Peyer's patch (tissue), 4 donors: ENCODE results near the gene ARHGEF4. TPM values are rescaled to one million over a fixed set of nuclear protein-coding genes. Genes with fewer than 3 reads are reported as not detected.

Experiments
- DNase-seq, 3 donors: peaks; one replicate each; pipeline ENCODE4 v3.0.0-alpha.2; 2017 to 2019
- H3K27ac ChIP-seq, 4 donors: fragments of 200-600 bp; sonication (generic); one replicate each; pipeline ENCODE4 v1.5.1; 2016 to 2019
- H3K27me3 ChIP-seq, 2 donors: fragments of 200-600 bp; sonication (generic); one replicate each; pipeline ENCODE4 v1.5.1; 2019
- H3K36me3 ChIP-seq, 3 donors: fragments of 200-600 bp; sonication (generic); one replicate each; pipeline ENCODE4 v1.5.1; 2016 to 2019
- H3K4me1 ChIP-seq, 4 donors: fragments of 200-600 bp; sonication (generic); one replicate each; pipeline ENCODE4 v1.5.1; 2016 to 2019
- H3K4me3 ChIP-seq, 4 donors: fragments of 200-600 bp; sonication (generic); 1 replicate in 3 of 4; 2 replicates in 1 of 4; pipeline ENCODE4 v1.5.1; 2016 to 2019; ENCODE audit warnings: mild to moderate bottlenecking in 1 of 4
- H3K9me3 ChIP-seq, 4 donors: fragments of 200-600 bp; sonication (generic); one replicate each; pipeline ENCODE4 v1.5.1; 2016 to 2019; ENCODE audit warnings: mild to moderate bottlenecking in 1 of 4
- POLR2A ChIP-seq, 2 donors: fragments of 450-650 bp; IDR thresholded peaks; one replicate each; pipeline ENCODE4 v1.5.1; 2017; ENCODE audit warnings: antibody characterized with exemption in 2 of 2, mild to moderate bottlenecking in 2 of 2, moderate library complexity in 2 of 2
- total RNA-seq, 4 donors: library from RNA; depleted of rRNA; stranded (reverse); fragments of >200 nt; gene quantifications; one replicate each; pipeline ENCODE4 v1.1.0, GENCODE V29; 2016
- TF ChIP-seq, protein P1 (sequence below), 6 experiments: fragments of 450-650 bp in 4 of 6; fragments of 200-600 bp in 2 of 6; sonication (generic) in 1 of 6; IDR thresholded peaks; one replicate each; pipeline ENCODE4 v1.5.1; 2017 to 2019; ENCODE audit warnings: antibody characterized with exemption in 6 of 6, mild to moderate bottlenecking in 3 of 6, moderate library complexity in 1 of 6

The ARHGEF4 gene
- total RNA-seq, 4 donors from 2014 or later: 1.1 to 10.7 (median 1.6) TPM

DNA sequence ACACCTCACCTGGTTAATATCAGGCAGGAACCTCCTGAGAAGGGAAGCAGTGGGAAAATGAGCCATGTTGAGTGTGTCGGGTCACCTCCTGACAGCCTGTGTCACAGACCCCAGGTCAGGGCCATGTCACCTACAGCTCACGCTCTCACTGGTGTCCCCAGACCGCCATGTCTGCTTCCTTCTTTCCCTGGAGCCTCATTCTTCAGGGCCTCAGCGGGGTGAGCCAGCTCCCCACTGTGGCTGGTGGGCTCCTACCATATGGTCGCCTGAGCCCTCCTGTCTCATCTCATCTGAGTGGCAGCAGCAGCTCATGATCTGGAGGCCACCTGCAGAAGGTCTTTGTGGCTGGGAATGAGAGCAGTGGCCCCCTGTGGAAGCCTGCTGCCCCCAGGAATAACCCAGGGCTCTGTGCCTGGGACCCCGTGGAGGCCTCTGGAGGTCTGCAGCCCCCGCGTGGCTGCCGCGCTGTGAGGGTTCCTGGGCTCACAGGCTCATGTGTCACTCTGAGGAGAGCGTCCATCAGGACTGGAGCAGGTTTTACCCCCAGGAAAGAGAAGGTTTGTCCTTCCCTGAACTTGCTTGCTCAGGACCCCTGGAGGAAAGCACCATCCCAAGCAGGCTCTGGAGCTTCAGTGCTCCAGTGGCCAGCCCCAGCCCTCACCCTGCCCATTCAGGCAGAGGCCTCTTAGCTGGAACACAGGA is 200.1 kb downstream of the ARHGEF4 start:
- H3K4me3 ChIP-seq: no peak overlapping the region
- H3K4me1 ChIP-seq: peaks cover 0 to 19% (median 3%) of the 10 kb centered on the region in 4 donors
- DNase-seq: no peak
- no peak overlapping the region for H3K27ac ChIP-seq
- no peaks in the 10 kb centered on the region for H3K36me3 ChIP-seq
- no peaks in the 10 kb centered on the region for H3K9me3 ChIP-seq
- H3K27me3 ChIP-seq: peaks cover 0 to 13% of the 10 kb centered on the region in 2 donors
- TF ChIP-seq POLR2A (IDR thresholded peaks at IDR 0.05): no peak
- TF ChIP-seq, protein P1, sequence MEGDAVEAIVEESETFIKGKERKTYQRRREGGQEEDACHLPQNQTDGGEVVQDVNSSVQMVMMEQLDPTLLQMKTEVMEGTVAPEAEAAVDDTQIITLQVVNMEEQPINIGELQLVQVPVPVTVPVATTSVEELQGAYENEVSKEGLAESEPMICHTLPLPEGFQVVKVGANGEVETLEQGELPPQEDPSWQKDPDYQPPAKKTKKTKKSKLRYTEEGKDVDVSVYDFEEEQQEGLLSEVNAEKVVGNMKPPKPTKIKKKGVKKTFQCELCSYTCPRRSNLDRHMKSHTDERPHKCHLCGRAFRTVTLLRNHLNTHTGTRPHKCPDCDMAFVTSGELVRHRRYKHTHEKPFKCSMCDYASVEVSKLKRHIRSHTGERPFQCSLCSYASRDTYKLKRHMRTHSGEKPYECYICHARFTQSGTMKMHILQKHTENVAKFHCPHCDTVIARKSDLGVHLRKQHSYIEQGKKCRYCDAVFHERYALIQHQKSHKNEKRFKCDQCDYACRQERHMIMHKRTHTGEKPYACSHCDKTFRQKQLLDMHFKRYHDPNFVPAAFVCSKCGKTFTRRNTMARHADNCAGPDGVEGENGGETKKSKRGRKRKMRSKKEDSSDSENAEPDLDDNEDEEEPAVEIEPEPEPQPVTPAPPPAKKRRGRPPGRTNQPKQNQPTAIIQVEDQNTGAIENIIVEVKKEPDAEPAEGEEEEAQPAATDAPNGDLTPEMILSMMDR (IDR thresholded peaks at IDR 0.05): no peak

DNA sequence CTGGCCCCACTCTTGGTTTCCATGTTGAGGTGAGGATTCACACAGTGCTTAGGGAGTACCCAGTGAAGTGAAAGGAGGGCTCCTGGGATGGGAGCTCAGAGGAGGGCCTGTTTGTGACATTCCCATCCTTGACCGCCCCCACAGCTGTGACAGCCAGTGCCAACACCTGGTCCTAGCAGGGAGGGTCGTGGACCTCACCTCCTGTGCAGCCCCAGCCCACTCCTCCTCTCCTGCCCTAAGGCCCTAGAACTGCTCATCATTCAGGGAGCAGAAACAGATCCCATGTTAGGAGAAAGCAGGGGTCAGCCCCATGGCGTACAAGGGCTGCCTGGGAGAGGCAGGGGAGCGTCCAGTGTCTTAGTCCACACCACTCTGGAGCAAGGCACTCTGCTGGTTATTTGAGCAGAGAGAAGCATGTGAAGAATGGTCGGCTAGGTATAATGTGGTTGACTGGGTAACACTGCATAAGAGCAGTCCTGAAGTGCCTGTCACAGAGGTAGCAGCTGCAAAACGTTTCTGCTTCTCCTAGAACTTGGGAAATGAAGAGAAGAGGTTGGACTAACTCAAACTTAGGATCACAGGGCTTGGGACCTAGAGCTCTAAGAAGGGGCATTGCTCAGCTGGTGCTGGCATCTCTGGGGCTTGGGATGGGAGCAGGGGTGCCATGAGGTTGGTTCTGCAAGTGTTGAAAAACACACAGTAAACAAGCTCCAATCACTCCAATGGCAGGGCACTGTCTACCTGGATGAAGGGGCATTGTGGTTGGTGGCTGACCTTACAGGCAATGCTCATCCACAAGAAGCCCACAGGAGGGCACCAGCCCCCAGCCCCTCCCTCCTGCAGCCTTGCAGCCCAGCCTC is 200.9 kb downstream of the ARHGEF4 start:
- Histone ChIP-seq H3K27me3 (peaks cover 0 to 13% of the 10 kb centered on the region in 2 donors), H3K27ac (no peak overlapping the region), H3K9me3 (no peaks in the 10 kb centered on the region), H3K36me3 (no peaks in the 10 kb centered on the region), H3K4me3 (no peak overlapping the region), H3K4me1 (peaks cover 0 to 19% (median 3%) of the 10 kb centered on the region in 4 donors)
- no peak for TF ChIP-seq POLR2A (IDR thresholded peaks at IDR 0.05)
- TF ChIP-seq, protein P1 (IDR thresholded peaks at IDR 0.05): no peak
- DNase-seq: no peak

DNA sequence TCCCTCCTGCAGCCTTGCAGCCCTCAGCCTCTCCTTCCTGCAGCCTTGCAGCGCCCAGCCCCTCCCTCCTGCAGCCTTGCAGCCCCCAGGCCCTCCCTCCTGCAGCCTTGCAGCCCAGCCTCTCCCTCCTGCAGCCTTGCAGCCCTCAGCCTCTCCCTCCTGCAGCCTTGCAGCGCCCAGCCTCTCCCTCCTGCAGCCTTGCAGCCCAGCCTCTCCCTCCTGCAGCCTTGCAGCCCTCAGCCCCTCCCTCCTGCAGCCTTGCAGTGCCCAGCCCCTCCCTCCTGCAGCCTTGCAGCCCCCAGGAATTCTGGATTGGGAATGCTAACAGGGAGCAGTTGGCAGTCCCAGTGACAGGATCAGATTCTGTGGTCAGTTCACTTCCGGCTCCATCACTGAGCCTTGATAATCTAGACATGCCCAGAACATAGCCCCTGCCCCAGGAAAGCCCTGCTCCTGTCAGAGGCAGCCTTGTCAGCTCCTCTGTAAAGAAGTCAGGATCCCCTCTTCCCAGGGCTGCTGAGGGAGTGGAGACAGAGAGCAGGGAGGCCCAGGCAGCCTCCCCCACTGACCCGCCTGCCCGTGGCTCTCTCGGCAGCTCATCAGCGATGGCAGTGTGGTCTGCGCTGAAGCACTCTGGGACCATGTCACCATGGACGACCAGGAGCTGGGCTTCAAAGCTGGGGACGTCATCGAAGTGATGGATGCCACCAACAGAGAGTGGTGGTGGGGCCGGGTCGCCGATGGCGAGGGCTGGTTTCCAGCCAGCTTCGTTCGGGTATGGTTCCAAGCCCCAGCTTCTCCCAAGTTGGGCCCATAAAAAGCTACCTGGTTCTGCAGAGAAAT is 201.8 kb downstream of the ARHGEF4 start:
- Histone ChIP-seq H3K27ac (no peak overlapping the region), H3K27me3 (peaks cover 0 to 13% of the 10 kb centered on the region in 2 donors), H3K9me3 (no peaks in the 10 kb centered on the region), H3K4me1 (peaks cover 0 to 19% (median 3%) of the 10 kb centered on the region in 4 donors), H3K36me3 (no peaks in the 10 kb centered on the region), H3K4me3 (no peak overlapping the region)
- no peak for TF ChIP-seq POLR2A (IDR thresholded peaks at IDR 0.05)
- TF ChIP-seq, protein P1 (IDR thresholded peaks at IDR 0.05): no peak
- DNase-seq: no peak

DNA sequence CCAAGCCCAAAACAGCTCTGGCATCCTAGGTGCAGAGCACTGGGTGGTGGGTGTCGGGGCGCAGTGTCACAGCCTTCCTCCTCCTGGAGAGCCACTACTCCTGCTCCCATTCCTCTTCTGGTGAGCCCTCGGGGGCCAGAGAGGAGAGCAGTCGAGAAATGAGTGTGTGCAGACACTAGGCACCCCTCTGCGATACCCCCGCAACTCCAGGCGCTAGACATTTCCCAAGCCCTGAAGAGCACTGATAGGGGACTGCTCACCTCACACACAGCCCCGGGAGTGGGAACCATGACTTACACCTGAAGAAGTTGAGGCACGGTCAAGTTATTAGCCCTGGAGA is 202.4 kb downstream of the ARHGEF4 start:
- Histone ChIP-seq H3K27me3 (peaks cover 0 to 13% of the 10 kb centered on the region in 2 donors), H3K9me3 (no peaks in the 10 kb centered on the region), H3K27ac (no peak overlapping the region), H3K36me3 (no peaks in the 10 kb centered on the region), H3K4me1 (peaks cover 0 to 19% (median 3%) of the 10 kb centered on the region in 4 donors), H3K4me3 (no peak overlapping the region)
- no peak for DNase-seq
- TF ChIP-seq, protein P1 (IDR thresholded peaks at IDR 0.05): no peak
- no peak for TF ChIP-seq POLR2A (IDR thresholded peaks at IDR 0.05)

DNA sequence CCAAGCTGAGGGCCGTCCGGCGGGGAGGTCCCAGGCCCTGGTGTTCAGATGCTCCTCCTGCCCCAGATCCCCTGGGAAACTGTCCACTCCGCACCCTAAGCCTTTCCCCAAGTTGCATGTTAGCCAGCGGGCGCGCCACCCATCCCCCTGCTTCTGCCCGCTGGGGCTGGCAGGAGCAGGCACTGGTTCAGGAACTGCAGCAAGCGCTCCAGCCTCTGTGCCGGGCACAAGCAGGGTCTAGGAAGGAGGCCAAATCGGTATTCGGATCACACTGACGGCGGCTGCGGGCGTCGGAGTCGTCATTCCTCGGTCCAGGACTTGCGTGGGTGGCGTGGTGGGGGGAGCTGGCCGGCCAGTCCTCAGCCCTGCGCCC is 202.8 kb downstream of the ARHGEF4 start:
- peaks cover 0 to 15% (median 3%) of the 10 kb centered on the region in 4 donors for H3K4me1 ChIP-seq
- peaks cover 0 to 13% of the 10 kb centered on the region in 2 donors for H3K27me3 ChIP-seq
- H3K27ac ChIP-seq: no peak overlapping the region
- H3K36me3 ChIP-seq: no peaks in the 10 kb centered on the region
- TF ChIP-seq, protein P1 (IDR thresholded peaks at IDR 0.05): no peak
- no peak for TF ChIP-seq POLR2A (IDR thresholded peaks at IDR 0.05)
- no peak for DNase-seq
- no peaks in the 10 kb centered on the region for H3K9me3 ChIP-seq
- peak overlapping the region in 1 of 4 donors; percentile 25 for H3K4me3 ChIP-seq
